HepG2 (cell line): ENCODE data around the gene PRRC1. TPM values are rescaled to one million over a fixed set of nuclear protein-coding genes. Genes with fewer than 3 reads are reported as not detected.

Experiments
- AHR ChIP-seq: IDR thresholded peaks from 2 replicates; pipeline ENCODE4 v1.6.1; 2018; ENCODE audit warnings: missing genetic modification reagents, missing compliant biosample characterization
- BCL3 ChIP-seq: sonication (generic); formaldehyde crosslinking; IDR thresholded peaks from 2 replicates; pipeline ENCODE4 v1.5.1; 2020; ENCODE audit warnings: mild to moderate bottlenecking, missing genetic modification reagents, moderate library complexity
- EP300 ChIP-seq, 3 experiments: sonication (generic) in 1 of 3; formaldehyde crosslinking in 1 of 3; IDR thresholded peaks; 2 replicates each; pipeline versions ENCODE4 v1.5.1 to v1.6.1; 2011 to 2020; ENCODE audit warnings: low read depth in 2 of 3, low read length in 2 of 3, borderline replicate concordance in 1 of 3, improper control_type of control experiment in 1 of 3, mild to moderate bottlenecking in 1 of 3, missing genetic modification reagents in 1 of 3, moderate library complexity in 1 of 3
- KDM2A ChIP-seq: sonication (generic); formaldehyde crosslinking; IDR thresholded peaks from 2 replicates; pipeline ENCODE4 v1.4.0; 2020; ENCODE audit warnings: low read depth, missing genetic modification reagents, borderline replicate concordance
- LBX2 ChIP-seq: sonication (generic); formaldehyde crosslinking; IDR thresholded peaks from 2 replicates; pipeline ENCODE4 v1.5.0; 2020; ENCODE audit warnings: missing genetic modification reagents, mild to moderate bottlenecking, borderline replicate concordance
- MTA1 ChIP-seq: sonication (generic); formaldehyde crosslinking; IDR thresholded peaks from 2 replicates; pipeline ENCODE4 v1.4.0; 2020; ENCODE audit warnings: missing genetic modification reagents, mild to moderate bottlenecking, borderline replicate concordance
- NKX3-1 ChIP-seq: sonication (generic); formaldehyde crosslinking; IDR thresholded peaks from 2 replicates; pipeline ENCODE4 v1.5.0; 2020; ENCODE audit warnings: missing genetic modification reagents
- PHF20 ChIP-seq: sonication (generic); formaldehyde crosslinking; IDR thresholded peaks from 2 replicates; pipeline ENCODE4 v1.5.0; 2020; ENCODE audit warnings: mild to moderate bottlenecking, missing genetic modification reagents
- SP4 ChIP-seq: sonication (generic); formaldehyde crosslinking; IDR thresholded peaks from 2 replicates; pipeline ENCODE4 v1.8.1; 2023; ENCODE audit warnings: mild to moderate bottlenecking, missing genetic modification reagents
- SRSF1 ChIP-seq: fragments of 200-400 bp; formaldehyde crosslinking; optimal IDR thresholded peaks from 2 replicates; pipeline ENCODE3; 2017; ENCODE audit warnings: mild to moderate bottlenecking, low read depth, low read length, moderate library complexity
- STAT6 ChIP-seq: sonication (generic); formaldehyde crosslinking; IDR thresholded peaks from 2 replicates; pipeline ENCODE4 v1.4.0; 2020; ENCODE audit warnings: missing genetic modification reagents, mild to moderate bottlenecking, borderline replicate concordance
- ZFY ChIP-seq: sonication (generic); formaldehyde crosslinking; IDR thresholded peaks from 2 replicates; pipeline ENCODE4 v1.4.0; 2020; ENCODE audit warnings: missing genetic modification reagents
- ZNF136 ChIP-seq: sonication (generic); formaldehyde crosslinking; IDR thresholded peaks from 2 replicates; pipeline ENCODE4 v1.8.1; 2022; ENCODE audit warnings: low read depth, mild to moderate bottlenecking, moderate library complexity, missing genetic modification reagents
- ZNF142 ChIP-seq: sonication (generic); formaldehyde crosslinking; IDR thresholded peaks from 2 replicates; pipeline ENCODE4 v1.4.0; 2020; ENCODE audit warnings: missing genetic modification reagents
- ZNF333 ChIP-seq: sonication (generic); formaldehyde crosslinking; IDR thresholded peaks from 2 replicates; pipeline ENCODE4 v1.4.0; 2020; ENCODE audit warnings: mild to moderate bottlenecking, missing genetic modification reagents, borderline replicate concordance
- ZNF747 ChIP-seq: sonication (generic); formaldehyde crosslinking; IDR thresholded peaks from 2 replicates; pipeline ENCODE4 v1.8.1; 2023; ENCODE audit warnings: missing genetic modification reagents, mild to moderate bottlenecking, borderline replicate concordance
- ZNF766 ChIP-seq: sonication (generic); formaldehyde crosslinking; IDR thresholded peaks from 2 replicates; pipeline ENCODE4 v1.5.0; 2020; ENCODE audit warnings: missing genetic modification reagents, borderline replicate concordance
- polyA plus RNA-seq, 8 experiments: library from polyadenylated mRNA; depleted of rRNA in 3 of 8; stranded (reverse) in 7 of 8; unstranded in 1 of 8; fragments of >200 nt; fragmentation: Illumina TruSeq in 4 of 8; extraction: Trizol in 4 of 8; gene quantifications; 2 replicates each; pipeline versions ENCODE4 v1.2.1 to v1.2.3, GENCODE V29; 2011 to 2016; ENCODE audit warnings: low read depth in 4 of 8, missing spikeins in 1 of 8, mixed read lengths in 1 of 8; ENCODE audit not compliant: insufficient read depth in 1 of 8
- total RNA-seq, 5 experiments: library from RNA; depleted of rRNA; stranded (reverse); fragments of >200 nt; fragmentation: Illumina TruSeq; extraction: Trizol; gene quantifications; 2 replicates each; pipeline ENCODE4 v1.2.3, GENCODE V29; 2016; ENCODE audit warnings: low read depth in 1 of 5

Gene PRRC1
- total and polyA plus RNA-seq, 2 of the 13 experiments (the other 11 are each of a cell fraction or from before 2014, with no cell fraction given), result 48.5 to 51.9 TPM

- TF ChIP-seq LBX2 (CRISPR knock-in tag), result 0 out of 2 replicates have a peak, but pooled peaks have one; percentile 74
- TF ChIP-seq KDM2A, result peak; percentile 79; the same call in 1 of the 2 replicates
- 0 out of 2 replicates have a peak, but pooled peaks have one; percentile 73 for TF ChIP-seq ZNF136 (CRISPR knock-in tag)
- peak; percentile 26 for TF ChIP-seq PHF20 (CRISPR knock-in tag)
- no peak; the same call in 1 of the 2 replicates for TF ChIP-seq ZNF142
- peak; percentile 30; the same call in 1 of the 2 replicates for TF ChIP-seq MTA1 (CRISPR knock-in tag)
- peak; percentile 38; the same call in 1 of the 2 replicates for TF ChIP-seq ZNF766 (CRISPR knock-in tag)
- TF ChIP-seq STAT6 (CRISPR knock-in tag), result no peak
- TF ChIP-seq ZFY (CRISPR knock-in tag), result peak; percentile 94
- no peak; the same call in 1 of the 2 replicates for TF ChIP-seq SP4
- TF ChIP-seq SRSF1, result peak; percentile 64
- TF ChIP-seq ZNF747 (CRISPR knock-in tag), result peak; percentile 84; the same call in 1 of the 2 replicates
- no peak for TF ChIP-seq EP300 (IDR thresholded peaks at IDR 0.05; ENCODE audit: low read depth in 2 of 2, low read length in 2 of 2)
- TF ChIP-seq EP300 (CRISPR knock-in tag; IDR thresholded peaks at IDR 0.05; ENCODE audit: borderline replicate concordance), result no peak
- peak; percentile 54 for TF ChIP-seq BCL3 (CRISPR knock-in tag)
- 0 out of 2 replicates have a peak, but pooled peaks have one; percentile 48 for TF ChIP-seq NKX3-1 (CRISPR knock-in tag)
- TF ChIP-seq ZNF333 (CRISPR knock-in tag), result peak; percentile 80; the same call in 1 of the 2 replicates
- peak; percentile 55; the same call in 1 of the 2 replicates for TF ChIP-seq AHR (CRISPR knock-in tag)
Observed at GRCh38 chr5:127517480-127518318, at the start of gene PRRC1 (continued).
